NB4 (cell line): Measurements from ENCODE around the gene FCAMR.
A peak's percentile ranks its signal among the peaks of the same experiment; 100 is the strongest.

Experiments used
- DNase-seq: peaks from one replicate; pipeline ENCODE4 v3.0.0; 2010; ENCODE audit warnings: low read depth
- H3K4me3 ChIP-seq: one replicate; pipeline ENCODE4 v1.5.1; 2011; ENCODE audit warnings: mild to moderate bottlenecking, low read depth, low read length, moderate library complexity
- CTCF ChIP-seq: IDR thresholded peaks from one replicate; pipeline ENCODE4 v1.5.1; 2012; ENCODE audit warnings: low read depth, low read length
- MYC ChIP-seq: IDR thresholded peaks from 2 replicates; pipeline ENCODE4 v1.6.1; 2011; ENCODE audit warnings: low read depth, low read length
- POLR2A ChIP-seq: IDR thresholded peaks from 2 replicates; pipeline ENCODE4 v1.6.1; 2011; ENCODE audit warnings: mild to moderate bottlenecking; ENCODE audit not compliant: insufficient read length; ENCODE audit errors: extremely low read depth
- TF ChIP-seq, protein P1 (sequence below): IDR thresholded peaks from 2 replicates; pipeline ENCODE4 v1.6.1; 2011; ENCODE audit warnings: low read depth, low read length

FCAMR gene

GRCh38 chr1:206941766-206942418 is 28.4 kb downstream of the FCAMR start:
- TF ChIP-seq, protein P1, sequence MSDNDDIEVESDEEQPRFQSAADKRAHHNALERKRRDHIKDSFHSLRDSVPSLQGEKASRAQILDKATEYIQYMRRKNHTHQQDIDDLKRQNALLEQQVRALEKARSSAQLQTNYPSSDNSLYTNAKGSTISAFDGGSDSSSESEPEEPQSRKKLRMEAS = no peak
- no peak for TF ChIP-seq CTCF
- TF ChIP-seq MYC = no peak
- no peak for TF ChIP-seq POLR2A
- DNase-seq = no peak
- H3K4me3 ChIP-seq = no peak overlapping the region

GRCh38 chr1:206940588-206940936 is 29.7 kb downstream of the FCAMR start:
- TF ChIP-seq, protein P1 = no peak
- no peak for TF ChIP-seq CTCF
- no peak for DNase-seq
- no peak overlapping the region for H3K4me3 ChIP-seq

- H3K4me3 ChIP-seq = no peak overlapping the region
- no peak for TF ChIP-seq CTCF
- no peak for TF ChIP-seq MYC
- TF ChIP-seq POLR2A = no peak
- TF ChIP-seq, protein P1 = no peak
- no peak for DNase-seq
Measured at GRCh38 chr1:206939841-206940587, 30.2 kb downstream of the FCAMR start.

GRCh38 chr1:206939131-206939530 is 31.1 kb downstream of the FCAMR start:
- TF ChIP-seq, protein P1 = no peak
- TF ChIP-seq CTCF (no peak), MYC (no peak)
- DNase-seq = no peak
- no peak overlapping the region for H3K4me3 ChIP-seq

GRCh38 chr1:206937425-206937824 is 32.8 kb downstream of the FCAMR start:
- TF ChIP-seq POLR2A = no peak
- DNase-seq = no peak
- no peak overlapping the region for H3K4me3 ChIP-seq

DNA sequence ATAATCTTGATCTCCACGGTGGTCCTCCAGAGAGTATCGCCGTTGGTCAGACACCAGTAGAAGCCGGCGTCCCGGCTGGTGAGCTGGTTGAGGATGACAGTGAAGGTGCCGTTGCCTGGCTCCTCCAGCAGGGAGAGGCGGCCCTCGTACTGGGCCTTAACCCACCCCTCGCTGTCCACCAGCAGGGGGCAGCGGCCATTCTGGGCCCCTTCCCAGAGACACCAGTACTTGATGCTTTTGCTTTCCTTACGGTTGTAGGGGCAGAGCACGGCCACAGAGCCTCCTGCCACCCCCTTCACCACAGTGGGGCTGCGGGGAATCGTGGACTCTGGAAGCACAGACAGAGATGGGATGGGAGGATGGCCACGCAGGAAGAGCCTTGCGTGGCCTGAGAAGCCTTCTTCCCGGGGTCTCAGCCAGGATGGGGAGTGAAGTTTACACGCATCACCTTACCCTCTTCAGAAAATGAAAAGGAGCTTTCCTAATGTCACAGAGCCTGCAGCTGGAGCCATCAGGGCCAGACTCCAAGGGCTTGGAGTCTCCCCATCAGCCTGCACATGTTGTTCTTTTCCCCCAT is 34.7 kb downstream of the FCAMR start:
- TF ChIP-seq, protein P1 = no peak
- TF ChIP-seq CTCF = peak; percentile 73
- peak; percentile 71 for DNase-seq
- no peak overlapping the region for H3K4me3 ChIP-seq
